Right lobe of liver (tissue), 6 donors: ENCODE results near the gene BTBD19. TPM values are rescaled to one million over a fixed set of nuclear protein-coding genes. Genes with fewer than 3 reads are reported as not detected.
A peak's percentile ranks its signal among the peaks of the same experiment; 100 is the strongest.

Source experiments
- ATAC-seq, 4 donors: fragments of 200-7000 bp; cut with Tn5 transposase; one replicate each; pipeline ENCODE4 v1.9.1; 2020; ENCODE audit warnings: mild to moderate bottlenecking in 4 of 4, moderate library complexity in 4 of 4
- DNase-seq, 3 donors: peaks; one replicate each; pipeline ENCODE4 v3.0.0-alpha.2; 2020
- H3K27ac ChIP-seq, 3 donors: fragments of 200-600 bp; one replicate each; pipeline ENCODE4 v1.8.0; 2022
- H3K27me3 ChIP-seq, 2 donors: fragments of 200-600 bp; one replicate each; pipeline ENCODE4 v1.8.0; 2022
- H3K36me3 ChIP-seq, 4 donors: fragments of 200-600 bp; sonication (generic) in 1 of 4; one replicate each; pipeline versions ENCODE4 v1.5.1 to v1.8.0; 2017 to 2022; ENCODE audit warnings: control low read depth in 1 of 4
- H3K4me1 ChIP-seq, 4 donors: fragments of 200-600 bp; sonication (generic) in 1 of 4; one replicate each; pipeline versions ENCODE4 v1.5.1 to v1.8.0; 2017 to 2022; ENCODE audit warnings: control low read depth in 1 of 4
- H3K4me3 ChIP-seq, 3 donors: fragments of 200-600 bp; one replicate each; pipeline ENCODE4 v1.8.0; 2022
- H3K9me3 ChIP-seq, 4 donors: fragments of 200-600 bp; sonication (generic) in 1 of 4; one replicate each; pipeline versions ENCODE4 v1.5.1 to v1.8.0; 2017 to 2022; ENCODE audit warnings: control low read depth in 1 of 4
- CTCF ChIP-seq, 4 donors: fragments of 200-600 bp in 3 of 4; fragments of 450-650 bp in 1 of 4; IDR thresholded peaks; one replicate each; pipeline versions ENCODE4 v1.5.1 to v1.8.0; 2016 to 2022; ENCODE audit warnings: antibody characterized with exemption in 4 of 4, mild to moderate bottlenecking in 2 of 4
- POLR2A ChIP-seq: fragments of 450-650 bp; IDR thresholded peaks from one replicate; pipeline ENCODE4 v1.6.1; 2017; ENCODE audit warnings: antibody characterized with exemption, mild to moderate bottlenecking
- WGBS: methylation state at CpG from one replicate; pipeline ENCODE4 v1.1.6; 2018; ENCODE audit warnings: low coverage, low lambda C conversion rate; ENCODE audit not compliant: insufficient coverage; ENCODE audit errors: missing lambda C conversion rate; 5-methylcytosine and 5-hydroxymethylcytosine counted together
- intact Hi-C, 2 donors: fragments of 100-400 bp; cut with DNase I; formaldehyde crosslinking; loops; one replicate each; pipeline versions ENCODE4 v1.11.2 to v1.14.1; 2022
- total RNA-seq, 6 experiments: library from RNA; depleted of rRNA in 2 of 6; stranded (reverse); fragments of >200 nt in 2 of 6; fragmentation: NEBNext Ultra II Directional in 3 of 6; extraction: Animal tissue kit (Norgen Biotek cat#: 25700) in 3 of 6; gene quantifications; one replicate each; pipeline versions ENCODE4 v1.1.0 to v1.2.4, GENCODE V29; 2016 to 2023
- donor health status: DM: no; HTN: yes; CAD: no.
- donor health status: DM: no; HTN: no; CAD: no.
- donor health status: DM: no; HTN: no; CAD: no.
- donor health status: DM: no; HTN: yes; CAD: no.
- donor health status: DM: no; HTN: yes; CAD: no.

BTBD19 gene
- total RNA-seq, 6 experiments from 2014 or later = 2.6 to 7.5 (median 5.3) TPM

- H3K27ac ChIP-seq = no peak overlapping the region
- H3K9me3 ChIP-seq = no peaks in the 10 kb centered on the region
- TF ChIP-seq POLR2A = no peak
- no peak for TF ChIP-seq CTCF (IDR thresholded peaks at IDR 0.05)
- no peak for ATAC-seq
- no peak overlapping the region for H3K4me3 ChIP-seq
- H3K4me1 ChIP-seq = no peaks in the 10 kb centered on the region
- intact Hi-C loops = no loop called here
- no peaks in the 10 kb centered on the region for H3K36me3 ChIP-seq
- WGBS = 89% methylated on average over 1 of the region's 2 CpGs
- no peak for DNase-seq
- H3K27me3 ChIP-seq = no peaks in the 10 kb centered on the region
Measured at GRCh38 chr1:44849575-44850132, 41.3 kb downstream of the BTBD19 start.

GRCh38 chr1:44851308-44851707 lies 43.0 kb downstream of the BTBD19 start:
- Histone ChIP-seq H3K9me3 (no peaks in the 10 kb centered on the region), H3K36me3 (no peaks in the 10 kb centered on the region), H3K4me3 (no peak overlapping the region), H3K27ac (no peak overlapping the region), H3K27me3 (no peaks in the 10 kb centered on the region), H3K4me1 (no peaks in the 10 kb centered on the region)
- 90% methylated on average over 1 of the region's 1 CpG for WGBS
- intact Hi-C loops = no loop called here
- TF ChIP-seq POLR2A (no peak), CTCF (IDR thresholded peaks at IDR 0.05) (no peak)
- DNase-seq (no peak), ATAC-seq (no peak)

- TF ChIP-seq CTCF (IDR thresholded peaks at IDR 0.05) = no peak
- no peak for TF ChIP-seq POLR2A
- ATAC-seq (no peak), DNase-seq (no peak)
- Histone ChIP-seq H3K4me1 (no peaks in the 10 kb centered on the region), H3K27ac (no peak overlapping the region), H3K4me3 (no peak overlapping the region), H3K36me3 (peaks cover 0 to 6% (median 0%) of the 10 kb centered on the region in 4 donors), H3K27me3 (no peaks in the 10 kb centered on the region), H3K9me3 (no peaks in the 10 kb centered on the region)
- intact Hi-C loops = no loop called here
- 90% methylated on average over 2 of the region's 6 CpGs for WGBS
Measured at GRCh38 chr1:44853201-44853600, 44.9 kb downstream of the BTBD19 start.

- Histone ChIP-seq H3K9me3 (no peaks in the 10 kb centered on the region), H3K4me3 (no peak overlapping the region), H3K27me3 (no peaks in the 10 kb centered on the region), H3K36me3 (peaks cover 0 to 6% (median 0%) of the 10 kb centered on the region in 4 donors), H3K27ac (no peak overlapping the region), H3K4me1 (no peaks in the 10 kb centered on the region)
- ATAC-seq (peak in 3 of 4 donors; percentile 43 to 67 (median 52)), DNase-seq (no peak)
- TF ChIP-seq CTCF (IDR thresholded peaks at IDR 0.05) (no peak), POLR2A (no peak)
- 86% methylated on average over 1 of the region's 1 CpG for WGBS
- intact Hi-C loops = no loop called here
Measured at GRCh38 chr1:44854970-44855369, 46.6 kb downstream of the BTBD19 start.

GRCh38 chr1:44855742-44856141 lies 47.4 kb downstream of the BTBD19 start:
- H3K27me3 ChIP-seq = no peaks in the 10 kb centered on the region
- H3K36me3 ChIP-seq = peaks cover 0 to 6% (median 0%) of the 10 kb centered on the region in 4 donors
- no peak overlapping the region for H3K27ac ChIP-seq
- H3K4me3 ChIP-seq = no peak overlapping the region
- no peak for DNase-seq
- no peak for TF ChIP-seq CTCF (IDR thresholded peaks at IDR 0.05)
- no peak for TF ChIP-seq POLR2A
- H3K9me3 ChIP-seq = no peaks in the 10 kb centered on the region
- no peaks in the 10 kb centered on the region for H3K4me1 ChIP-seq
- no peak for ATAC-seq
- intact Hi-C loops = no loop called here
- WGBS = 81% methylated on average over 6 of the region's 7 CpGs
